ENCODE data around the gene CEP95.

DNA sequence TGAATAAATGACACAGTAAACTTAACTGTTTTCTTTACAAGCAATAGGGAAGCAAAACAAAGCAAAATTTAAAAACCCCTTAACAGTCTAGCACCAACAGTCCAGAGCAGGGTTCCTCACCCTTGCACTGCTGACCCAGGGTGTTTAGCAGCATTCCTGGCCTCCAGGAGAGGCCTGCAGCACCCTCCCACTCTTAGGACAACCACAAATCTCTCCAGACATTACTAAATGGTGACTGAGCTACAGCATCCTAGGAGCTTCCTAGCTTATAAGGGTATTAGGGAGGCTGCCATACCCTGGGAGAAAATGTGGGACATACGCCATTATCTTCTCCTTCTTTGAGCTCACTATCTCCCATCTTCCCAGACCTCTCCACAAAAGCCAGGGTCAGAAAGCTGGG lies 25.8 kb upstream of the CEP95 start:
- TF ChIP-seq POLR2A (IDR thresholded peaks at IDR 0.05; ENCODE audit: low read depth, low read length), result no peak
- TF ChIP-seq POU2F2 (IDR thresholded peaks at IDR 0.05; ENCODE audit: low read depth, low read length), result no peak
- no peak for TF ChIP-seq POLR2AphosphoS5 (IDR thresholded peaks at IDR 0.05; ENCODE audit: low read depth, low read length)
- no peak for TF ChIP-seq TAF1 (IDR thresholded peaks at IDR 0.05; ENCODE audit: low read depth, low read length)
- no peak for TF ChIP-seq SPI1 (IDR thresholded peaks at IDR 0.05; ENCODE audit: low read depth, low read length)
- TF ChIP-seq PAX5 (IDR thresholded peaks at IDR 0.05; ENCODE audit: insufficient read depth, low read length, severe bottlenecking), result no peak
